ENCODE data around the gene FSTL5. TPM values are rescaled to one million over a fixed set of nuclear protein-coding genes. Genes with fewer than 3 reads are reported as not detected.
A peak's percentile ranks its signal among the peaks of the same experiment; 100 is the strongest.

Gene FSTL5
- total and polyA plus RNA-seq, 10 of the 15 experiments (the other 5 are each of a cell fraction or from before 2014, with no cell fraction given) = 0.04 to 2.4 (median 0.08) TPM; not detected in 4

DNA sequence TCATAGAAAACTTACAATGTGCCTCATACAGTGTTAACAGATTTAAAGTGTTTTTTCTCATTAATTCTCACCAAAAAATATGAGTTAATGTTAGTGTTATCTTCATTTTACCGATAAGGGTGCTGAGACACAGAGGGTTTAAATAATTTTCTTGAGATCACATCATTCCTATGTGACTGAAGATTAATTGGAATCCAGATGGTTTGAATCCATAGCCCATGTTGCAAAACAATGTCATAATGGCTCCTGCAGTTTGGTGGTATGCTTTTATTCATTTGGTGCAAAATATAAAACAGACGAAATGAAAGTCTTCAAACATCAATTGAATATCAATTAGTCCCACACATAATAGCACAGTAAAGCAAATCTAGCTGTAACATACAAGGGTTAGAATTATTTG, 512.2 kb downstream of the FSTL5 start (continued):
- TF ChIP-seq, protein P1, sequence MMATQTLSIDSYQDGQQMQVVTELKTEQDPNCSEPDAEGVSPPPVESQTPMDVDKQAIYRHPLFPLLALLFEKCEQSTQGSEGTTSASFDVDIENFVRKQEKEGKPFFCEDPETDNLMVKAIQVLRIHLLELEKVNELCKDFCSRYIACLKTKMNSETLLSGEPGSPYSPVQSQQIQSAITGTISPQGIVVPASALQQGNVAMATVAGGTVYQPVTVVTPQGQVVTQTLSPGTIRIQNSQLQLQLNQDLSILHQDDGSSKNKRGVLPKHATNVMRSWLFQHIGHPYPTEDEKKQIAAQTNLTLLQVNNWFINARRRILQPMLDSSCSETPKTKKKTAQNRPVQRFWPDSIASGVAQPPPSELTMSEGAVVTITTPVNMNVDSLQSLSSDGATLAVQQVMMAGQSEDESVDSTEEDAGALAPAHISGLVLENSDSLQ (IDR thresholded peaks at IDR 0.05) = no peak
- no peak for TF ChIP-seq RAD21 (IDR thresholded peaks at IDR 0.05; ENCODE audit: insufficient read depth, low read depth, low read length)
- TF ChIP-seq, protein P2, sequence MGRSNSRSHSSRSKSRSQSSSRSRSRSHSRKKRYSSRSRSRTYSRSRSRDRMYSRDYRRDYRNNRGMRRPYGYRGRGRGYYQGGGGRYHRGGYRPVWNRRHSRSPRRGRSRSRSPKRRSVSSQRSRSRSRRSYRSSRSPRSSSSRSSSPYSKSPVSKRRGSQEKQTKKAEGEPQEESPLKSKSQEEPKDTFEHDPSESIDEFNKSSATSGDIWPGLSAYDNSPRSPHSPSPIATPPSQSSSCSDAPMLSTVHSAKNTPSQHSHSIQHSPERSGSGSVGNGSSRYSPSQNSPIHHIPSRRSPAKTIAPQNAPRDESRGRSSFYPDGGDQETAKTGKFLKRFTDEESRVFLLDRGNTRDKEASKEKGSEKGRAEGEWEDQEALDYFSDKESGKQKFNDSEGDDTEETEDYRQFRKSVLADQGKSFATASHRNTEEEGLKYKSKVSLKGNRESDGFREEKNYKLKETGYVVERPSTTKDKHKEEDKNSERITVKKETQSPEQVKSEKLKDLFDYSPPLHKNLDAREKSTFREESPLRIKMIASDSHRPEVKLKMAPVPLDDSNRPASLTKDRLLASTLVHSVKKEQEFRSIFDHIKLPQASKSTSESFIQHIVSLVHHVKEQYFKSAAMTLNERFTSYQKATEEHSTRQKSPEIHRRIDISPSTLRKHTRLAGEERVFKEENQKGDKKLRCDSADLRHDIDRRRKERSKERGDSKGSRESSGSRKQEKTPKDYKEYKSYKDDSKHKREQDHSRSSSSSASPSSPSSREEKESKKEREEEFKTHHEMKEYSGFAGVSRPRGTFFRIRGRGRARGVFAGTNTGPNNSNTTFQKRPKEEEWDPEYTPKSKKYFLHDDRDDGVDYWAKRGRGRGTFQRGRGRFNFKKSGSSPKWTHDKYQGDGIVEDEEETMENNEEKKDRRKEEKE (IDR thresholded peaks at IDR 0.05) = no peak
- TF ChIP-seq CHD1 (IDR thresholded peaks at IDR 0.05; ENCODE audit: low read depth, low read length) = no peak

DNA sequence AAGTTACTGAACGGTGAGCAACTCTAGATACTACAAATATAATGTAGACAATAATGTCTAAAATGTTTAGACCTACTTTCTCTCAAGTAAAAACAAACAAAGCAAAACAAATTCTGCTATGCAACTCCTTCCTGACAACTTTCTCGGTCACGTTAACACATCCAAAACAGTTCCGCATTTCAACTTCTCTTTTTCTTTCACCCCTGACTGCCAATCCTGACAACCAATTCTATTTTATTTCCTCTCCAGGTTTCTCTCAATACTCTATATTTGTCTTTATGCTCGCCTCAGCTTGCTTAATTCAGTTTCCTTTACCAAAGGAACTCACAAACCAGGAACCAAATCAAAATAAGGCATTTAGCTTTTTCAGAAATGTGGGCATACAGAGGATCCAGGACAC, 513.0 kb downstream of the FSTL5 start:
- intact Hi-C loops (cut with micrococcal nuclease; ENCODE audit: unreplicated experiment) = no loop called here
- in situ Hi-C loops (cut with MboI) = no loop called here
- no peak overlapping the region for H3K9ac ChIP-seq (ENCODE audit: control insufficient read depth, insufficient read depth, low read length)
- ChIA-PET POLR2A (no interaction called here), RAD21 (ENCODE audit: unreplicated experiment) (no interaction called here), CTCF (no interaction called here), SMC1A (ENCODE audit: uncharacterized antibody, unreplicated experiment) (interaction anchor here (0.7 to 1.4 kb wide), 6 partner anchors 9 to 305 kb away, joined by 3 to 4 read pairs (median 3); no protein-coding TSS in a partner anchor)
- 0 out of 2 replicates have a peak overlapping the region, but pooled peaks have one; percentile 17 for H3K4me2 ChIP-seq (ENCODE audit: control insufficient read depth, insufficient read depth)
- H3K36me3 ChIP-seq (ENCODE audit: control insufficient read depth in 2 of 2, insufficient read depth in 2 of 2, low read length in 1 of 2) = no peaks in the 10 kb centered on the region
- BruUV-seq (replicated peaks) = no TSS peak
- WGBS (ENCODE audit: insufficient coverage, insufficient replicate concordance, low lambda C conversion rate, missing lambda C conversion rate) = 0% methylated on average over 5 of the region's 5 CpGs
- no peaks in the 10 kb centered on the region for H3K4me1 ChIP-seq (ENCODE audit: control insufficient read depth, insufficient read depth, low read length)
- no peak overlapping the region for H3K27ac ChIP-seq (ENCODE audit: control insufficient read depth, insufficient read depth)
- H3K9me3 ChIP-seq (replicated peaks; ENCODE audit: control insufficient read depth, insufficient read depth, low read length) = no peaks in the 10 kb centered on the region; the same call in 2 of the 3 replicates
- TF ChIP-seq BHLHE40 (IDR thresholded peaks at IDR 0.05; ENCODE audit: borderline replicate concordance in 1 of 2, low read depth in 2 of 2, low read length in 1 of 2) (peak; percentile 66 to 71; a peak in 3 of 4 replicates), IKZF2 (IDR thresholded peaks at IDR 0.05) (peak; percentile 24 to 45; a peak in 1 of 4 replicates), MTA2 (IDR thresholded peaks at IDR 0.05; ENCODE audit: low read depth) (peak; percentile 23; the same call in 1 of the 2 replicates), SPI1 (IDR thresholded peaks at IDR 0.05; ENCODE audit: borderline replicate concordance, insufficient read depth, low read depth, low read length) (peak; percentile 87), ZBED1 (IDR thresholded peaks at IDR 0.05; ENCODE audit: borderline replicate concordance) (no peak), NFYA (IDR thresholded peaks at IDR 0.05; ENCODE audit: borderline replicate concordance, low read depth, low read length) (no peak), ZNF24 (IDR thresholded peaks at IDR 0.05) (no peak), NBN (IDR thresholded peaks at IDR 0.05) (0 out of 2 replicates have a peak, but pooled peaks have one; percentile 27)
- TF ChIP-seq, protein P3, sequence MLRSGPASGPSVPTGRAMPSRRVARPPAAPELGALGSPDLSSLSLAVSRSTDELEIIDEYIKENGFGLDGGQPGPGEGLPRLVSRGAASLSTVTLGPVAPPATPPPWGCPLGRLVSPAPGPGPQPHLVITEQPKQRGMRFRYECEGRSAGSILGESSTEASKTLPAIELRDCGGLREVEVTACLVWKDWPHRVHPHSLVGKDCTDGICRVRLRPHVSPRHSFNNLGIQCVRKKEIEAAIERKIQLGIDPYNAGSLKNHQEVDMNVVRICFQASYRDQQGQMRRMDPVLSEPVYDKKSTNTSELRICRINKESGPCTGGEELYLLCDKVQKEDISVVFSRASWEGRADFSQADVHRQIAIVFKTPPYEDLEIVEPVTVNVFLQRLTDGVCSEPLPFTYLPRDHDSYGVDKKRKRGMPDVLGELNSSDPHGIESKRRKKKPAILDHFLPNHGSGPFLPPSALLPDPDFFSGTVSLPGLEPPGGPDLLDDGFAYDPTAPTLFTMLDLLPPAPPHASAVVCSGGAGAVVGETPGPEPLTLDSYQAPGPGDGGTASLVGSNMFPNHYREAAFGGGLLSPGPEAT (IDR thresholded peaks at IDR 0.05; ENCODE audit: low read depth) = peak; percentile 43; the same call in 1 of the 2 replicates
- TF ChIP-seq, protein P1 (IDR thresholded peaks at IDR 0.05) = peak; percentile 54
- peak; percentile 8 for DNase-seq (ENCODE audit: low read depth, low spot score)
- peak; percentile 83 for ATAC-seq
- H4K20me1 ChIP-seq (ENCODE audit: control insufficient read depth, insufficient read depth) = no peaks in the 10 kb centered on the region
- no peaks in the 10 kb centered on the region for H3K27me3 ChIP-seq (replicated peaks in 1 of 2; ENCODE audit: control insufficient read depth in 2 of 2, insufficient read depth in 2 of 2, low read length in 1 of 2)
- H3K4me3 ChIP-seq = no peak overlapping the region
- no peaks in the 10 kb centered on the region for H3K79me2 ChIP-seq (ENCODE audit: control insufficient read depth, insufficient read depth, low read length)
- FAIRE-seq = no peak
- peak overlapping the region; percentile 55 for H2AFZ ChIP-seq (ENCODE audit: control insufficient read depth, low read depth, low read length)

Data from GM12878 (cell line).